Astrocyte (in vitro differentiated cells and primary cell): ENCODE measurements around the gene TSPAN32. TPM values are rescaled to one million over a fixed set of nuclear protein-coding genes. Genes with fewer than 3 reads are reported as not detected.

ENCODE experiments used
- DNase-seq: peaks from one replicate; pipeline ENCODE4 v3.0.0-alpha.2; 2010; ENCODE audit warnings: low read depth
- FAIRE-seq: peaks from 2 replicates; lab custom pipeline; 2011; peaks lifted over from hg19 to GRCh38; lab: Jason Lieb, UNC
- H2AFZ ChIP-seq: 2 replicates; pipeline ENCODE4 v1.6.0; 2012; ENCODE audit warnings: low read depth, low read length, inconsistent platforms
- H3K27ac ChIP-seq: 2 replicates; pipeline ENCODE4 v1.5.1; 2011; ENCODE audit warnings: low read depth, low read length, inconsistent platforms
- H3K27me3 ChIP-seq: 2 replicates; pipeline ENCODE4 v1.6.0; 2011; ENCODE audit warnings: low read length, inconsistent platforms; ENCODE audit not compliant: insufficient read depth
- H3K36me3 ChIP-seq: 2 replicates; pipeline ENCODE4 v1.5.1; 2011; ENCODE audit warnings: low read length, inconsistent platforms; ENCODE audit not compliant: insufficient read depth
- H3K4me1 ChIP-seq: 2 replicates; pipeline ENCODE4 v1.5.1; 2011; ENCODE audit warnings: low read length, inconsistent platforms; ENCODE audit not compliant: insufficient read depth
- H3K4me2 ChIP-seq: 2 replicates; pipeline ENCODE4 v1.6.0; 2012; ENCODE audit warnings: low read length, inconsistent platforms
- H3K4me3 ChIP-seq: 2 replicates; pipeline ENCODE4 v1.5.1; 2011; ENCODE audit warnings: low read depth, mild to moderate bottlenecking, low read length, inconsistent platforms; ENCODE audit not compliant: insufficient read depth
- H3K79me2 ChIP-seq: 2 replicates; pipeline ENCODE4 v1.6.0; 2012; ENCODE audit warnings: mild to moderate bottlenecking, low read length, inconsistent platforms; ENCODE audit not compliant: insufficient read depth
- H3K9ac ChIP-seq: 2 replicates; pipeline ENCODE4 v1.6.0; 2012; ENCODE audit warnings: mild to moderate bottlenecking, low read length, inconsistent platforms
- H3K9me3 ChIP-seq: 2 replicates; pipeline ENCODE4 v1.5.1; 2012; ENCODE audit warnings: low read depth, mild to moderate bottlenecking, low read length, inconsistent platforms; ENCODE audit not compliant: insufficient read depth
- H4K20me1 ChIP-seq: 2 replicates; pipeline ENCODE4 v1.6.0; 2012; ENCODE audit warnings: low read length, inconsistent platforms; ENCODE audit not compliant: insufficient read depth
- H3K27ac Mint-ChIP-seq: one replicate; pipeline ENCODE4 v1.8.0; 2021; ENCODE audit warnings: mild to moderate bottlenecking, mixed read lengths; ENCODE audit not compliant: unreplicated experiment
- H3K27me3 Mint-ChIP-seq: one replicate; pipeline ENCODE4 v1.8.0; 2021; ENCODE audit warnings: low read depth, mixed read lengths; ENCODE audit not compliant: unreplicated experiment
- H3K36me3 Mint-ChIP-seq: one replicate; pipeline ENCODE4 v1.8.0; 2021; ENCODE audit warnings: low read depth, mixed read lengths; ENCODE audit not compliant: unreplicated experiment
- H3K4me1 Mint-ChIP-seq: one replicate; pipeline ENCODE4 v1.8.0; 2021; ENCODE audit warnings: low read depth, mixed read lengths; ENCODE audit not compliant: unreplicated experiment
- H3K4me3 Mint-ChIP-seq: one replicate; pipeline ENCODE4 v1.8.0; 2021; ENCODE audit warnings: mild to moderate bottlenecking, moderate library complexity, mixed read lengths; ENCODE audit not compliant: unreplicated experiment
- H3K9me3 Mint-ChIP-seq: one replicate; pipeline ENCODE4 v1.8.0; 2021; ENCODE audit warnings: mild to moderate bottlenecking, mixed read lengths; ENCODE audit not compliant: unreplicated experiment
- EZH2 ChIP-seq: IDR thresholded peaks from 2 replicates; pipeline ENCODE4 v1.6.1; 2012; ENCODE audit warnings: mild to moderate bottlenecking, low read length, inconsistent platforms; ENCODE audit not compliant: insufficient read depth
- total RNA-seq: library from RNA; stranded (reverse); gene quantifications from 2 replicates; pipeline ENCODE4 v1.2.1, GENCODE V29; 2021
- TF ChIP-seq, protein P1 (sequence below): IDR thresholded peaks from 2 replicates; pipeline ENCODE4 v1.5.1; 2011; ENCODE audit warnings: low read depth, mild to moderate bottlenecking, inconsistent platforms, low read length, moderate library complexity; ENCODE audit not compliant: insufficient read depth

TSPAN32 gene
- total RNA-seq, 1 donor from 2014 or later, result not detected

DNA sequence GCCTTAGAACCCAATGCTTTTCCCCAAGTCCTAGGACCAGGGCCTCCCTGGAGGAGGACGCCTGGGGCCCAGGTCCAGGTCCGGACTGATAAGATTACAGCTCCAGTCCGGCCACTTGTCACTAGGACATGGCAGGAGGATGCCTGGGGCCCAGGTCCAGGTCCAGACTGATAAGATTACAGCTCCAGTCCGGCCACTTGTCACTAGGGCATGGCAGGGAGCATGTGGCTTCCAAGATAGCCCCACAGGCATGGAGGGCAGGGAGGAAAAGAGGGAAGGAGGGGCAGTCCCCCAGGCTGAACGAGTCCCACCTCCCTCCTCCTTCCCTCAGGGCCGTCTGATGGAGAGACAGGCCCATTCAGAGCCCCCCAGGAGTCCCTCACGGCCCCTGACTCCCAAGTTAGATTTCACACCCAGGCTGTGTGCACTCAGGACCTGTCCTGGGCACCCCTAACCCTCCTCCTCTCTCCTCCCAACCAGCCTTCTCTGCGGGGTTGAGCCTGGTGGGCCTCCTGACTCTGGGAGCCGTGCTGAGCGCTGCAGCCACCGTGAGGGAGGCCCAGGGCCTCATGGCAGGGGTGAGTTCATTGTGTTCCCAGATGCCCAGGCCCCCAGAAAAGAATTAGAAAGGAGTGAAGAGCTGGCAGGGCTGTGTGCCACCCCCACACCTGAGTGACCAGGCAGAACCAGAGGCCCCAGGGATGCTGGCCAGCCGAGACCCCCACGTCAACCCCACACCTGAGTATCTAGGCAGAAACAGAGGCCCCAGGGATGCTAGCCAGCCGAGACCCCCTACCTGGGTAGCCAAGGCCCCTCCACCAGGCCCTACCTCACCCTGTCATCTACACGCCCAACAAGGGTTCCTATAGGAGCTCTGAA is 2.1 kb downstream of the TSPAN32 start:
- Histone ChIP-seq H3K79me2 (no peaks in the 10 kb centered on the region), H3K4me1 (peaks cover 11% of the 10 kb centered on the region), H3K27me3 (no peaks in the 10 kb centered on the region), H3K27ac (no peak overlapping the region), H3K4me2 (no peak overlapping the region), H3K4me3 (no peak overlapping the region), H3K9me3 (no peaks in the 10 kb centered on the region), H3K9ac (no peak overlapping the region), H2AFZ (no peak overlapping the region), H3K36me3 (no peaks in the 10 kb centered on the region), H4K20me1 (no peaks in the 10 kb centered on the region)
- no peak overlapping the region for H3K27ac Mint-ChIP-seq
- H3K4me1 Mint-ChIP-seq, result peaks cover 9% of the 10 kb centered on the region
- H3K9me3 Mint-ChIP-seq, result no peaks in the 10 kb centered on the region
- DNase-seq (no peak), FAIRE-seq (no peak)
- H3K27me3 Mint-ChIP-seq, result peaks cover 2% of the 10 kb centered on the region
- H3K36me3 Mint-ChIP-seq, result no peaks in the 10 kb centered on the region
- TF ChIP-seq EZH2, result no peak
- TF ChIP-seq, protein P1, sequence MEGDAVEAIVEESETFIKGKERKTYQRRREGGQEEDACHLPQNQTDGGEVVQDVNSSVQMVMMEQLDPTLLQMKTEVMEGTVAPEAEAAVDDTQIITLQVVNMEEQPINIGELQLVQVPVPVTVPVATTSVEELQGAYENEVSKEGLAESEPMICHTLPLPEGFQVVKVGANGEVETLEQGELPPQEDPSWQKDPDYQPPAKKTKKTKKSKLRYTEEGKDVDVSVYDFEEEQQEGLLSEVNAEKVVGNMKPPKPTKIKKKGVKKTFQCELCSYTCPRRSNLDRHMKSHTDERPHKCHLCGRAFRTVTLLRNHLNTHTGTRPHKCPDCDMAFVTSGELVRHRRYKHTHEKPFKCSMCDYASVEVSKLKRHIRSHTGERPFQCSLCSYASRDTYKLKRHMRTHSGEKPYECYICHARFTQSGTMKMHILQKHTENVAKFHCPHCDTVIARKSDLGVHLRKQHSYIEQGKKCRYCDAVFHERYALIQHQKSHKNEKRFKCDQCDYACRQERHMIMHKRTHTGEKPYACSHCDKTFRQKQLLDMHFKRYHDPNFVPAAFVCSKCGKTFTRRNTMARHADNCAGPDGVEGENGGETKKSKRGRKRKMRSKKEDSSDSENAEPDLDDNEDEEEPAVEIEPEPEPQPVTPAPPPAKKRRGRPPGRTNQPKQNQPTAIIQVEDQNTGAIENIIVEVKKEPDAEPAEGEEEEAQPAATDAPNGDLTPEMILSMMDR, result no peak
- no peak overlapping the region for H3K4me3 Mint-ChIP-seq

- Histone ChIP-seq H3K4me3 (no peak overlapping the region), H3K4me2 (no peak overlapping the region), H3K9me3 (no peaks in the 10 kb centered on the region), H4K20me1 (no peaks in the 10 kb centered on the region), H3K36me3 (no peaks in the 10 kb centered on the region), H3K27ac (no peak overlapping the region), H3K4me1 (peaks cover 11% of the 10 kb centered on the region), H3K27me3 (no peaks in the 10 kb centered on the region), H3K9ac (no peak overlapping the region), H3K79me2 (no peaks in the 10 kb centered on the region), H2AFZ (no peak overlapping the region)
- DNase-seq (no peak), FAIRE-seq (no peak)
- no peaks in the 10 kb centered on the region for H3K36me3 Mint-ChIP-seq
- H3K4me3 Mint-ChIP-seq, result no peak overlapping the region
- H3K27ac Mint-ChIP-seq, result no peak overlapping the region
- peaks cover 9% of the 10 kb centered on the region for H3K4me1 Mint-ChIP-seq
- no peak for TF ChIP-seq EZH2
- TF ChIP-seq, protein P1, result no peak
- H3K9me3 Mint-ChIP-seq, result no peaks in the 10 kb centered on the region
- peaks cover 2% of the 10 kb centered on the region for H3K27me3 Mint-ChIP-seq
Measured at GRCh38 chr11:2304506-2305139, 2.8 kb downstream of the TSPAN32 start.
